SK-N-SH treated with all-trans-retinoic acid at 6 μM for 48 hours (cell line): Measurements from ENCODE around the gene CACNA1H.

Source experiments
- CSDC2 ChIP-seq: fragments of 250-450 bp; sonication (Bioruptor Pico); IDR thresholded peaks from 2 replicates; pipeline ENCODE4 v1.5.0; 2020; ENCODE audit warnings: mild to moderate bottlenecking, moderate library complexity
- ESRRG ChIP-seq: fragments of 250-450 bp; sonication (Bioruptor Pico); IDR thresholded peaks from 2 replicates; pipeline ENCODE4 v1.6.1; 2021; ENCODE audit warnings: mild to moderate bottlenecking
- OSR1 ChIP-seq: fragments of 250-450 bp; sonication (Bioruptor Pico); IDR thresholded peaks from 2 replicates; pipeline ENCODE4 v1.8.0; 2022; ENCODE audit warnings: moderate library complexity, mild to moderate bottlenecking, inconsistent platforms
- PPARA ChIP-seq: fragments of 250-450 bp; sonication (Bioruptor Pico); IDR thresholded peaks from 2 replicates; pipeline ENCODE4 v1.5.0; 2020; ENCODE audit warnings: mild to moderate bottlenecking, borderline replicate concordance
- TCF4 ChIP-seq: fragments of 250-450 bp; sonication (Bioruptor Pico); IDR thresholded peaks from 2 replicates; pipeline ENCODE4 v1.8.0; 2021; ENCODE audit warnings: mild to moderate bottlenecking, moderate library complexity, borderline replicate concordance
- ZC3H10 ChIP-seq: fragments of 250-450 bp; sonication (Bioruptor Pico); IDR thresholded peaks from 2 replicates; pipeline ENCODE4 v1.5.1; 2021; ENCODE audit warnings: mild to moderate bottlenecking, moderate library complexity
- ZFP3 ChIP-seq: fragments of 250-450 bp; sonication (Bioruptor Pico); IDR thresholded peaks from 2 replicates; pipeline ENCODE4 v1.5.0; 2020; ENCODE audit warnings: mild to moderate bottlenecking, moderate library complexity
- ZNF8 ChIP-seq: fragments of 450-650 bp; formaldehyde crosslinking; IDR thresholded peaks from 2 replicates; pipeline ENCODE4 v1.5.0; 2020; ENCODE audit warnings: mild to moderate bottlenecking, moderate library complexity
- TF ChIP-seq, protein P1 (sequence below): fragments of 250-450 bp; sonication (Bioruptor Pico); IDR thresholded peaks from 2 replicates; pipeline ENCODE4 v1.5.1; 2021; ENCODE audit warnings: mild to moderate bottlenecking, moderate library complexity
- TF ChIP-seq, protein P2 (sequence below): fragments of 250-450 bp; sonication (Bioruptor Pico); IDR thresholded peaks from 2 replicates; pipeline ENCODE4 v1.8.0; 2021; ENCODE audit warnings: low read depth, mild to moderate bottlenecking, moderate library complexity, borderline replicate concordance
- TF ChIP-seq, protein P3 (sequence below): fragments of 250-450 bp; sonication (Bioruptor Pico); IDR thresholded peaks from 2 replicates; pipeline ENCODE4 v1.8.0; 2020; ENCODE audit warnings: mild to moderate bottlenecking, moderate library complexity, borderline replicate concordance

DNA sequence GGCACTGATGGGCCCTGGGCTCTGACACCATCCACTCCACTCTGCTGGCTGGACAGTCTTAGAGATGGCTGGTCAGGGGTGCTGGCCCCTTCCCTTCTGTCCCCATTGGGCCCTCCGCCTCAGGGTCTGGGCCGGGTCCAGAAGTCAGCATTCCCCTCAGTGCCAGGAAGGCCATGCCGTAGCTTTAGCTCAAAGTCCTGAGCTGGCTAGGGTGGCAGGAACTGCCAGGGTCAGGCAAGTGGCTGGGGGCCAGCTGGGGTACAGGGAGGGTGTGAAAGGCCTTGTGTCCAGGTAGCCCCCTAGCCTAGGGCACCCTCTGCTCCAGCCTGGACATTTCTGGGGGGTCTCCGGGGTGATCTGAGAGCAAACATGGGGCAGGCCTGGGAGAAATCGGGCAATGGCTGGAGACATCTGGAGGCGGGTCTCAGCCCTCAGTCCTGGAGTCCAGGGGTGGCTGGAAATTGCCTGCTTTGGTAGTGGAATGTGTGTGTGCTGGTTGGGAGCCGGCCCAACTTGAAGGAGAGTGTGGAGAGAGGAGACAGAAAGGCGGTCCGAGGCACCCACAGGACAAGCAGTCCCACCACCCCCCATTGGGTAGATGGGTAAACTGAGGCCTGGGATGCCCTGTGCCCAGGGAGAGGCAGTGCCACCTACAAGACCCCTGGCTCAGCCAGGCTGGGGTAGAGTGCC is 39.6 kb downstream of the CACNA1H start:
- TF ChIP-seq, protein P1, sequence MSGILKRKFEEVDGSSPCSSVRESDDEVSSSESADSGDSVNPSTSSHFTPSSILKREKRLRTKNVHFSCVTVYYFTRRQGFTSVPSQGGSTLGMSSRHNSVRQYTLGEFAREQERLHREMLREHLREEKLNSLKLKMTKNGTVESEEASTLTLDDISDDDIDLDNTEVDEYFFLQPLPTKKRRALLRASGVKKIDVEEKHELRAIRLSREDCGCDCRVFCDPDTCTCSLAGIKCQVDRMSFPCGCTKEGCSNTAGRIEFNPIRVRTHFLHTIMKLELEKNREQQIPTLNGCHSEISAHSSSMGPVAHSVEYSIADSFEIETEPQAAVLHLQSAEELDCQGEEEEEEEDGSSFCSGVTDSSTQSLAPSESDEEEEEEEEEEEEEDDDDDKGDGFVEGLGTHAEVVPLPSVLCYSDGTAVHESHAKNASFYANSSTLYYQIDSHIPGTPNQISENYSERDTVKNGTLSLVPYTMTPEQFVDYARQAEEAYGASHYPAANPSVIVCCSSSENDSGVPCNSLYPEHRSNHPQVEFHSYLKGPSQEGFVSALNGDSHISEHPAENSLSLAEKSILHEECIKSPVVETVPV (CRISPR knock-in tag) = no peak
- TF ChIP-seq TCF4 (CRISPR knock-in tag) = no peak
- no peak for TF ChIP-seq ZNF8 (CRISPR knock-in tag)
- TF ChIP-seq, protein P2, sequence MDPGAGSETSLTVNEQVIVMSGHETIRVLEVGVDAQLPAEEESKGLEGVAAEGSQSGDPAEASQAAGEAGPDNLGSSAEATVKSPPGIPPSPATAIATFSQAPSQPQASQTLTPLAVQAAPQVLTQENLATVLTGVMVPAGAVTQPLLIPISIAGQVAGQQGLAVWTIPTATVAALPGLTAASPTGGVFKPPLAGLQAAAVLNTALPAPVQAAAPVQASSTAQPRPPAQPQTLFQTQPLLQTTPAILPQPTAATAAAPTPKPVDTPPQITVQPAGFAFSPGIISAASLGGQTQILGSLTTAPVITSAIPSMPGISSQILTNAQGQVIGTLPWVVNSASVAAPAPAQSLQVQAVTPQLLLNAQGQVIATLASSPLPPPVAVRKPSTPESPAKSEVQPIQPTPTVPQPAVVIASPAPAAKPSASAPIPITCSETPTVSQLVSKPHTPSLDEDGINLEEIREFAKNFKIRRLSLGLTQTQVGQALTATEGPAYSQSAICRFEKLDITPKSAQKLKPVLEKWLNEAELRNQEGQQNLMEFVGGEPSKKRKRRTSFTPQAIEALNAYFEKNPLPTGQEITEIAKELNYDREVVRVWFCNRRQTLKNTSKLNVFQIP = no peak
- no peak for TF ChIP-seq OSR1 (CRISPR knock-in tag)
- no peak for TF ChIP-seq ZC3H10
- TF ChIP-seq, protein P3, sequence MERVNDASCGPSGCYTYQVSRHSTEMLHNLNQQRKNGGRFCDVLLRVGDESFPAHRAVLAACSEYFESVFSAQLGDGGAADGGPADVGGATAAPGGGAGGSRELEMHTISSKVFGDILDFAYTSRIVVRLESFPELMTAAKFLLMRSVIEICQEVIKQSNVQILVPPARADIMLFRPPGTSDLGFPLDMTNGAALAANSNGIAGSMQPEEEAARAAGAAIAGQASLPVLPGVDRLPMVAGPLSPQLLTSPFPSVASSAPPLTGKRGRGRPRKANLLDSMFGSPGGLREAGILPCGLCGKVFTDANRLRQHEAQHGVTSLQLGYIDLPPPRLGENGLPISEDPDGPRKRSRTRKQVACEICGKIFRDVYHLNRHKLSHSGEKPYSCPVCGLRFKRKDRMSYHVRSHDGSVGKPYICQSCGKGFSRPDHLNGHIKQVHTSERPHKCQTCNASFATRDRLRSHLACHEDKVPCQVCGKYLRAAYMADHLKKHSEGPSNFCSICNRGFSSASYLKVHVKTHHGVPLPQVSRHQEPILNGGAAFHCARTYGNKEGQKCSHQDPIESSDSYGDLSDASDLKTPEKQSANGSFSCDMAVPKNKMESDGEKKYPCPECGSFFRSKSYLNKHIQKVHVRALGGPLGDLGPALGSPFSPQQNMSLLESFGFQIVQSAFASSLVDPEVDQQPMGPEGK (CRISPR knock-in tag) = no peak
- TF ChIP-seq ESRRG (CRISPR knock-in tag) = no peak
- TF ChIP-seq ZFP3 (CRISPR knock-in tag) = no peak
- no peak for TF ChIP-seq PPARA
- no peak for TF ChIP-seq CSDC2 (CRISPR knock-in tag)
